HAP-1 (cell line): Measurements from ENCODE around the gene CAPN5.
"Not testable (repeated sequence)": the region's sequence is repeated elsewhere in the genome, so short reads cannot be mapped to it uniquely, and the experiment has no call there.

ENCODE experiments used
- DNase-seq, 2 experiments: peaks; one replicate each; pipeline ENCODE4 v3.0.0-alpha.2; 2016 to 2020; ENCODE audit warnings: low spot score in 2 of 2
- H3K27me3 ChIP-seq: fragments of 250-450 bp; sonication (Bioruptor Pico); 2 replicates; pipeline ENCODE4 v1.5.1; 2020; ENCODE audit warnings: low read depth, mild to moderate bottlenecking, moderate library complexity
- H3K36me3 ChIP-seq: fragments of 250-450 bp; sonication (Bioruptor Pico); replicated peaks from 2 replicates; pipeline ENCODE4 v1.5.1; 2020; ENCODE audit warnings: mild to moderate bottlenecking
- H3K4me1 ChIP-seq: fragments of 250-450 bp; sonication (Bioruptor Pico); 2 replicates; pipeline ENCODE4 v1.5.1; 2020; ENCODE audit warnings: mild to moderate bottlenecking
- H3K4me3 ChIP-seq: fragments of 250-450 bp; sonication (Bioruptor Pico); 2 replicates; pipeline ENCODE4 v1.5.1; 2020; ENCODE audit warnings: mild to moderate bottlenecking, moderate library complexity
- H3K9me3 ChIP-seq: fragments of 250-450 bp; sonication (Bioruptor Pico); 2 replicates; pipeline ENCODE4 v1.5.1; 2020; ENCODE audit warnings: mild to moderate bottlenecking, moderate library complexity
- in situ Hi-C: fragments of 300-500 bp; cut with MboI; formaldehyde crosslinking; loops from 3 replicates; pipeline ENCODE4 v1.14.3; 2020; ENCODE audit warnings: low sequenced_read_pairs, inconsistent platforms, mixed read lengths

Gene CAPN5

DNA sequence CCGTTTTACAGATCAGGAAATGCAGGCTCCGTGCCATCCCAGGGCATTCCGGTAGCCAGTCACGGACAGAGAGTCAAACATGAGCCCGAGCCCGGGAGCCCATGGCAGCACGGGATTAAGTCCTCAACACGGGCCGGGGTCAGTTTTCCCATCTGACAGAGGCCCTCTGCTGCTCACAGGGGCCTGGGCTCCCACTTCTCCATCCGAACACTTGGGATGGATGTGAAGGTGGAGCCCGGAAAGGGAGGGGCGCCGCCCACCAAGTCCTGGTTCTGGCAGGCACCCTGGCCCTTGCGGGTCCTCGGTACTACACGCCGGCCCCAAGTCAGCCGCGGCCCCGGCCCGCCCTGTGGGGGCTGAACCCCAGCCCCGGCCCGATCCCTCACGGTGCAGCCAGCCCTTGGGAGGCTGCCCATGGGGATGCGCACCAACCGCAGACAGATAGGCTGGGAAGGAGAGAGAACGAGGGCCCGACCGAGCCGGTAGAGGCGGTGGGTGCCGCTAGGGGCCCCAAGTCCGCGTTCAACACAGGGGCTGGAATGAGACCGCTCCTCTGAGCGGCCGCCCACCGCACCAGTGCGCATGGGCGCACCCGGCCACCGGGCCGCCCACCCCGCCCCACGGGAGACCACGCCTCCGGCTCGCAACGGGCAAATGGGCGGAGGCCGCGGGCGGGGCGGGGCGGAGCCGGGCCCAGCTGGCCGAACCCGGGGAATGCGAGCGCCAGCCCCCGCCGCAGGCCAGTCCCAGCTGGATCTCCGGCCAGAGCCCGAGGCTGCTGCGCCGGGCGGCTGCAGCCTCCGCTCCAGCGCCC lies at the start of gene CAPN5:
Gene CAPN5, plus strand, starts transcription at position 743 of the 814 bp plus-strand sequence. CDS start 17,916 bp downstream, outside the sequence.
- Histone ChIP-seq H3K36me3 (no peaks in the 10 kb centered on the region), H3K9me3 (no peaks in the 10 kb centered on the region), H3K4me1 (no peaks in the 10 kb centered on the region), H3K4me3 (peak within 1 kb of the TSS; percentile 49), H3K27me3 (no peaks in the 10 kb centered on the region)
- peak; percentile 82 to 95 for DNase-seq
- in situ Hi-C loops: no loop called here

DNA sequence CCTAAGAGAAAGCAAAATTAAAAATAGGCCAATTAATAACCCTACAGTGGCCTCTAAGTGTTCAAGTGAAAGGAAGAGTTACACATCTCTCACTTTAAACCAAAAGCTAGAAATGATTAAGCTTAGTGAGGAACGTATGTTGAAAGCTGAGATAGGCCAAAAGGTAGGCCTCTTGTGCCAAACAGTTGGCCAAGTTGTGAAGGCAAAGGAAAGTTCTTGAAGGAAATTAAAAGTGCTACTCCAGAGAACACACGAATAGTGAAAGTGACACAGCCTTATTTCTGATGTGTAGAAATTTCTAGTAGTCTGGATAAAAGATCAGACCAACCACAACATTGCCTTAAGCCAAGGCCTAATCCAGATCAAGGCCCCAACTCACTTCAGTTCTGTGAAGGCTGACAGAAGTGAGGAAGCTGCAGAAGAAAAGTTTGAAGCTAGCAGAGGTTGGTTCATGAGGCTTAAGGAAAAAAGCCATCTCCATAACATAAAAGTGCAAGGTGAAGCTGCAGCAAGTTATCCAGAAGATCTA lies 48.3 kb upstream of the CAPN5 start:
- in situ Hi-C loops, H3K4me3 ChIP-seq: not testable (repeated sequence)

DNA sequence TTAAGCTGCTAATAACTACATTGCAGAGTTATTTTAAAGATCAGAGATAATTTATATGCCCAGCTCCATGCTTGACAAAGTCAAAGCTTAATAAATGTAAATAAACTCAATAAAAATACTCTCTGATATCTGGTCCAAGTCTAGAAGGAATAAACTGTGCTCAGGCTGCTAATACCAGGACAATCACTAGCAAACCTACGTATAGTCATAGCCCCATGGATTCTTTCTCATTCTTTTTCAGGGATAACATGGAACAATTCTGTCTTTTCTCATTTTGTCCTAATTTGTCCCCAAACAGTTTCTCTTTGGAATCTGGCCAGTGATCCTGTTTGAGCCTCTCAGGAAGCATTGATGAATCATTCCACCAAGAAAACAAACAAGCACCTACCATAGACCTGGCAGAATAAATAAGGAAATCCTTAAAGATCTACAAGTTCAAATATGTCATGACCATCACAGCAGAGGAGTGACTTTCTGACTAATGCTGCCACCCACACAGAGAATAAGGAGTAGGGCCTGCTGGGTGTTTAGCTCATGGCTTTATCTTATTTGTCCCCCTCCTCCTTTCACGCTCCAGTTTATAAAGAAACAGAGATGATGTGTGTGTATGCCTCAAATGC lies 46.7 kb upstream of the CAPN5 start:
- no peaks in the 10 kb centered on the region for H3K27me3 ChIP-seq
- DNase-seq: no peak
- in situ Hi-C loops: no loop called here
- H3K4me1 ChIP-seq: peaks cover 25% of the 10 kb centered on the region
- H3K36me3 ChIP-seq: no peaks in the 10 kb centered on the region; the same call in 1 of the 2 replicates
- H3K4me3 ChIP-seq: no peak overlapping the region
- no peaks in the 10 kb centered on the region for H3K9me3 ChIP-seq

More for the DNA sequence above, 48.3 kb upstream of the CAPN5 start:
- not testable (repeated sequence) for H3K36me3 ChIP-seq, H3K27me3 ChIP-seq, H3K9me3 ChIP-seq, DNase-seq
- peaks cover 25% of the 10 kb centered on the region for H3K4me1 ChIP-seq

DNA sequence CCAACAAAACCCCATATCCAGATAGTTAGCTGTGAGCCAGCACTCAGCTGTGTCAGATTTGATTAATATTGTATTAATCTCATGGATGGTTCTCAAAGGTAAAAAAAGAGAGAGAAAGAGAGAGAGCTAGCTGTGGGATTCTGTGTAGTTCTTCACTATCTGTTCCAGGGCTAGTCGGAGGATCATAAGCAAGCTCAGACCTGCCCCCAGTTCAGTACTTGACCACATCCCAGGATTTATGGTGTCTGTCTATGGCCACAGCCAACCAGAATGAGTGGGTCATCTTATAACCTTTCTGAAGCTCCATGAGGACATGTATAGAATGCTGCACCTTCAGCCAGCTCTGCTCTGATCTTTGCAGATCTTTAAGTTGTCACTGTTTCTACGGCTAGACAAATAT lies 46.0 kb upstream of the CAPN5 start:
- no peaks in the 10 kb centered on the region for H3K27me3 ChIP-seq
- in situ Hi-C loops: no loop called here
- DNase-seq: no peak

DNA sequence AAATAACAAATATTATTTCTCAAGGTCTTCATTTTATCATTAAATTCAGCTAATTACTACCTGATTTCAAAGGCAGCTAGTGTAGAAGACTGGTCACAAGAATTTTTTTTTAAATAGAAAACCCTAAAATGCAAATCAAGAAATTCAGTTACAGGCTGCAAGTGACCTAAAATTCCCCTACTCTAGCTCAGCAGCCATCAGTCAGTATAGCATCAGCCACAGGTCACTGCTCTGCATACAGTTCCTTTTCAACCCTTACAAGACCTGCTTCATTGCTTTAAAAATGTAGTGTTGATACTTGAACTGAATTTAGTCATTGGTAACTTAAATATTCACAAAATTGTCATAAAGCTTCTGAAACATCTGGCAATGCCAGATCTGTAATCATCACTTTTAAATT lies 42.0 kb upstream of the CAPN5 start:
- Histone ChIP-seq H3K4me3 (no peak overlapping the region), H3K4me1 (peaks cover 25% of the 10 kb centered on the region), H3K27me3 (no peaks in the 10 kb centered on the region; the same call in 1 of the 2 replicates), H3K9me3 (no peaks in the 10 kb centered on the region), H3K36me3 (no peaks in the 10 kb centered on the region)
- in situ Hi-C loops: no loop called here
- DNase-seq: no peak

More for the DNA sequence above, 46.0 kb upstream of the CAPN5 start:
- H3K4me3 ChIP-seq: no peak overlapping the region
- no peaks in the 10 kb centered on the region; the same call in 1 of the 2 replicates for H3K36me3 ChIP-seq
- H3K9me3 ChIP-seq: no peaks in the 10 kb centered on the region
- peaks cover 25% of the 10 kb centered on the region for H3K4me1 ChIP-seq

DNA sequence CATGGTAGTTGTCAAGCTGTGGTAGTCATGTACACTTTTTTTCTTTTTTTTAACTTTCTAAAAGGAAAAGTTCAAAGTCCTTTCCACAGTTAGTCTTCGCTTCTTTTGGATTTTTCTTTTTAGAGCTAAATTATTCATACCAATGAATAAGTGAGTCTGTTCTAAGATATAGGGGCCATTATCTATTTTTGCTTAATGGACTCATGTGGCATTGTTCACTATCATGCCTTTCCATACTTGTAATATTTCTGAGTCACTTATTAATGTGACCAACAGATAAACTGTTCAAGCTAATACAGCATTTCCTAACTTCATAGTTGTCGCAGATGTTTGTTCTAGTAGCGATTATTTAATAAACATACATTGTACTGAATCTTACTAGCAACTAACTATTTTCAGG lies 40.5 kb upstream of the CAPN5 start:
- peaks cover 8% of the 10 kb centered on the region; the same call in 1 of the 2 replicates for H3K27me3 ChIP-seq
- H3K36me3 ChIP-seq: no peaks in the 10 kb centered on the region
- peaks cover 12% of the 10 kb centered on the region for H3K4me1 ChIP-seq
- in situ Hi-C loops: no loop called here
- no peak for DNase-seq
- no peaks in the 10 kb centered on the region for H3K9me3 ChIP-seq
- no peak overlapping the region for H3K4me3 ChIP-seq

DNA sequence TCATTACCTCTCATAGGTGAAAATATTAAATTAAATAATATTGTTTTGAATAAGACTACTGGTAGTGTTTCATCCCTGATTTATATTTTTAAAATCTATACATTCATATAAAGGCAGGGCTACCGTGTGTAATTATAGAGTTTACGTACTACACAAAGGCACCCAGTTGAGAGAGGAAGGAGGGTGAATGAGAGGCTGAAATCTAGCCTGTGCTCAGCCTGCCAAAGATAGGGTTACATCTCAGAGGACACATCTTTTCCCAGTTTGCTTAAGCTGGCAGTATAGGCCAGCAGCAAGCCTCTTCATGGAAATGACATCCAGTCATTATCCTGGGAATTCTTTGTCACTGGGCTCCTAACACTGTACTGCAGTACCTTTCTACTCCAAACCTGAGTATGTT lies 40.0 kb upstream of the CAPN5 start:
- Histone ChIP-seq H3K9me3 (no peaks in the 10 kb centered on the region), H3K4me1 (peaks cover 6% of the 10 kb centered on the region), H3K27me3 (peaks cover 10% of the 10 kb centered on the region; the same call in 1 of the 2 replicates), H3K36me3 (no peaks in the 10 kb centered on the region), H3K4me3 (no peak overlapping the region)
- in situ Hi-C loops: no loop called here
- no peak for DNase-seq

DNA sequence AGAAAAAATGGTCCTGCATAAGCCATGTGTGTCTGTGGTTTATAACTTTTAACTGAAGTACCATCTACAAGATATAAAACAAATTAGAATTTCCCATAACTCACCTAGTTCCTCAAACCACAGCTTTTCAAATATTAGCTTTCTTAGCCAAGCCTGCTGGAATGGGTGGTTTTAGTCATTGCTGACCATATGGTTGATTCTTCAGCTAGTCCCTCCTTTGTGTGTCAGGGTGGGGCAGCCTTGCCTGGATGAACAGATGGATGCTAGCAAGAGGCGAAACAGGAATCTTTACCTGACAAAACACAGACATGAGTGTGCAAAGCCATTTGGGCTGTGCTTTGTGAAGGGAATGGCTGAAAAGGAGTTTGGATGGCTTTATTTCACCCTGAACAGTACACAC lies 39.5 kb upstream of the CAPN5 start:
- DNase-seq: no peak
- peaks cover 10% of the 10 kb centered on the region; the same call in 1 of the 2 replicates for H3K27me3 ChIP-seq
- H3K9me3 ChIP-seq: no peaks in the 10 kb centered on the region
- in situ Hi-C loops: no loop called here
- H3K36me3 ChIP-seq: no peaks in the 10 kb centered on the region
- H3K4me3 ChIP-seq: no peak overlapping the region
- peaks cover 1% of the 10 kb centered on the region for H3K4me1 ChIP-seq

DNA sequence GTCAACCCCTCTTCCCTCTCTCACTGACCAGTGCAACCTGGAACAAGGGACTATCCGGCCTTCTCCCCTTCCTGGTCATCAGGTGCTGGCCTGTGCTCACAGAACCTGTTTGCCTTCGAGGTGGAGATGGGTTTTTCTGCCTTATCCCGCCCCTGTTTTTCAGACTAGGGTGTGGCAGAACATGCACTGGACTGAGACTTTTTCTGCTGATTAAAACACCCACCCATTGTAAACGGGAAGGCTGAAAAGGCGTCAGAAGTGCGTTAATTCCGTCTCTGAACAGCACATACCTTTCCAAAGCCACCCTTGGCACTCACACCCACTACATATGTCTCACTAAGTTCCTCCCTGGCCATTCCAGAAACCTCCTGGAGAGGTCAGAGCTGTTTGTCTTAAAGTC lies 36.9 kb upstream of the CAPN5 start:
- peaks cover 10% of the 10 kb centered on the region; the same call in 1 of the 2 replicates for H3K27me3 ChIP-seq
- H3K4me1 ChIP-seq: no peaks in the 10 kb centered on the region
- no peak overlapping the region for H3K4me3 ChIP-seq
- no peaks in the 10 kb centered on the region for H3K9me3 ChIP-seq
- in situ Hi-C loops: no loop called here
- H3K36me3 ChIP-seq: no peaks in the 10 kb centered on the region
- no peak for DNase-seq

DNA sequence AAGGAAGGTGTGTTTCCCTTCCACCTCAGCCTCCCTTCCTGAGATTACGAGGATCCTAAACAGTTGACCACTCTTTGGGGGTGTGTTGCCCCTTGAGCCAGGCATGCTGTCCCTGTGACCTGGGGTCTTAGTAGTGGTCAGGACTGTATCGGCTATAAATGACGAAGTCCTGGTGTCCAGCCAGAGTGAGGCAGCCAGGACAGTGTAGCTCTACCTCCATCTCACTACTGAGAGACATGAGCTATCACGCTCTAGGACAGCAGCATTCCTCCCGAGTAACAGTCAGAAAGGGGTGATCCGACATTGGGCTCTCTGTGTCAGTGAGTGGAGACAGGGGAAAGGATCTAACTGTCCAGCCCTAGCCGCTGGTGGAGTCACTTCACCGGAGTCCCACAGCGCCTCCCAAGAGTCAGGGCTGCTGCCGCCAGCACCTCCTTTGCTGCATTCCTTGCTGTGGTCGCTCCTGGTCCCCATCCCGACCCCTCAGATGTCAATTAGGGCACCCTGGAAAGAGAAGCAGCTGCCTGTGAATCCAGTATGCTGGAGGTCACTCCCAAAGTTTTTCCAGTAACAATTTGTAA lies 35.8 kb upstream of the CAPN5 start:
- Histone ChIP-seq H3K4me1 (no peaks in the 10 kb centered on the region), H3K27me3 (peaks cover 10% of the 10 kb centered on the region; the same call in 1 of the 2 replicates), H3K36me3 (no peaks in the 10 kb centered on the region), H3K9me3 (no peaks in the 10 kb centered on the region), H3K4me3 (no peak overlapping the region)
- in situ Hi-C loops: no loop called here
- no peak for DNase-seq

DNA sequence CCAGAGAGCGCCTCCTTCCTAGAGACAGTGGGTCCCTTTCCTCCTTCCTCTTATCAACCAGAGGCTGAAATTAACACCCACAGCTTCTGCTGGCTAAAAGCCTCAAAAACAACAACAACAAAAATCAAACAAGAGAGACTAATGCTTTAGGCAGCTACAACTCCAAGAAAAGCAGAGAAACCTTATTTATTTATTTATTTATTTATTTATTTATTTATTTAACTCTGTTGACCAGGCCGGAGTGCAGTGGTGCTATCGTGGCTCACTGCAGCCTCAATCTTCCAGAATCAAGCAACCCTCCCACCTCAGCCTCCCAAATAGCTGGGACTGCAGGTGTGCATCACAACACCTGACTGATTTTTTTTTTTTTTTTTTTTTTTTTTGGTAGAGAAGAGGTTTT lies 35.2 kb upstream of the CAPN5 start:
- H3K27me3 ChIP-seq: peaks cover 10% of the 10 kb centered on the region; the same call in 1 of the 2 replicates

DNA sequence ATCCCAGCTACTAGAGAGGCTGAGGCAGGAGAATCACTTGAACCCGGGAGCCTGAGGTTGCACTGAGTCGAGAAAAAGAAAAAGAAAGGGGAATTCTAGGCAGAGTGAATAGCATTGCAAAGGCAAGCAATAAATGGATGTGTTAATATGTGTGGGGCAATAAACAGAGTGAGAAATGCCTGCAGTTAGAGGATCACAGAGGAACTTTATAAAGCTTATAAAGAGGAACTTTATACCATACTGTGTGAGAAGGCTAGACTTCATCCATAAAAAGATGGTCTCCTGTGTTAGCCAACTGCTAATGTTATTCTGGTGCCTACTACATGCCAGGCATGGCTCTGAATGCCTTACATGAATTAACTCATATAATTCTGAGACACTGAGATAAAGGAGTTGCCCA lies 31.7 kb upstream of the CAPN5 start:
- H3K27me3 ChIP-seq: peaks cover 8% of the 10 kb centered on the region; the same call in 1 of the 2 replicates
- no peaks in the 10 kb centered on the region for H3K9me3 ChIP-seq
- DNase-seq: no peak
- in situ Hi-C loops: no loop called here
- no peaks in the 10 kb centered on the region for H3K4me1 ChIP-seq
- H3K4me3 ChIP-seq: no peak overlapping the region
- H3K36me3 ChIP-seq: no peaks in the 10 kb centered on the region

More for the DNA sequence above, 35.2 kb upstream of the CAPN5 start:
- no peaks in the 10 kb centered on the region for H3K36me3 ChIP-seq
- H3K4me3 ChIP-seq: no peak overlapping the region
- in situ Hi-C loops: no loop called here
- no peaks in the 10 kb centered on the region for H3K4me1 ChIP-seq
- no peaks in the 10 kb centered on the region for H3K9me3 ChIP-seq
- DNase-seq: no peak

DNA sequence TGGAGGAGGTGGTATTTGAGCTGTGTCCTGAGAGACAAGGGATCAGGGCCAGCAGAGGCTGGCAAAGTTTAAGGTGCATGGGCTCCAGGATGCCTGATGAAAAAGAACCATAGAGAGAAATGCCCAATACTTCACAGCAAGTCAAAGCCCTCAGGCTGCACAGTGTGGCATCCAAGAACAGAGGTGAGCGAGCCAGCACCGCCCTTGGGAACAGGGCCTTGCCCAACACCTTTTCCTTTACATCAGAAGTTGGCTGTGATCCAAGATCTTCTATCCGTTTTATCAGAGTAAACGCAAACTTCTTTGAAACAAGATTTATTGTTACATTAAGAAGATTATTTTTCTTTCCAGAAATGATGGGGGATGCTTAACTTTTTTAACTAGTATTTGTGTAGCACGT lies 31.2 kb upstream of the CAPN5 start:
- Histone ChIP-seq H3K4me1 (no peaks in the 10 kb centered on the region), H3K4me3 (no peak overlapping the region), H3K9me3 (no peaks in the 10 kb centered on the region), H3K36me3 (no peaks in the 10 kb centered on the region), H3K27me3 (peaks cover 5% of the 10 kb centered on the region; the same call in 1 of the 2 replicates)
- DNase-seq: no peak
- in situ Hi-C loops: no loop called here

DNA sequence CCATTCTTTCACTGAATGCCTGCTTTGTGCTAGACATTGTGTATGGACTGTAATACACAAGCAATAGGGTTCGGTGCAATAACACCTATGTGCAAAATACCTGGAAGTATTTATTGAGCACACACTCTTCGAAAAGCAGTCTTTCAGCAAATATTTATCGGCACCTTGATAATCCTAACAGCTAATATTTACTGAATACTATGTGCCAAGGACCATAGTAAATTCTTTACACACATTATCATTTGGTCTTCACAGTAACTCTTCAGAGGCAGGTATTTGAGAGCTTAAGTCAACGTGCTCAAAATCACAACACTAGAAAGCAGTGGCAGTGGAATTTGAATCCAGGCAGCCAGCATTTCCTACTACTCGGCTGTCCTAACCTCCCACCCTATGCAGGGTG lies 30.4 kb upstream of the CAPN5 start:
- Histone ChIP-seq H3K4me1 (no peaks in the 10 kb centered on the region), H3K4me3 (no peak overlapping the region), H3K36me3 (no peaks in the 10 kb centered on the region), H3K27me3 (no peaks in the 10 kb centered on the region; the same call in 1 of the 2 replicates), H3K9me3 (no peaks in the 10 kb centered on the region)
- DNase-seq: no peak
- in situ Hi-C loops: no loop called here
